ENCODE data around the gene HIRA. TPM values are rescaled to one million over a fixed set of nuclear protein-coding genes. Genes with fewer than 3 reads are reported as not detected.

The HIRA gene
- total and polyA plus RNA-seq, 2 experiments from 2014 or later: 2.7 to 18.6 TPM

- TF ChIP-seq EZH2phosphoT487 (IDR thresholded peaks at IDR 0.05; ENCODE audit: insufficient read depth, low read depth): no peak
- no peak for TF ChIP-seq EZH2 (IDR thresholded peaks at IDR 0.05; ENCODE audit: insufficient read depth, poor library complexity, severe bottlenecking)
- DNase-seq: peak; percentile 68
- peaks cover 10% of the 10 kb centered on the region; the same call in 1 of the 2 replicates for H3K36me3 ChIP-seq (ENCODE audit: low read depth)
- peaks cover 11% of the 10 kb centered on the region; the same call in 1 of the 2 replicates for H3K4me1 ChIP-seq (ENCODE audit: insufficient read depth)
- H3K79me2 ChIP-seq (ENCODE audit: insufficient read depth): peaks cover 76% of the 10 kb centered on the region
- in situ Hi-C loops (cut with MboI): no loop called here
- H3K27ac ChIP-seq: peak overlapping the region; percentile 96
- peak overlapping the region; percentile 99 for H3K4me2 ChIP-seq (ENCODE audit: unreplicated experiment)
- H3K9me2 ChIP-seq (ENCODE audit: insufficient read depth): no peaks in the 10 kb centered on the region
- no peaks in the 10 kb centered on the region for H3K27me3 ChIP-seq (replicated peaks; ENCODE audit: insufficient read depth)
- peak overlapping the region; percentile 83 for H3K4me3 ChIP-seq
- H3F3A ChIP-seq (ENCODE audit: insufficient read depth): peaks cover 8% of the 10 kb centered on the region; the same call in 1 of the 2 replicates
- H3K9me3 ChIP-seq (ENCODE audit: low read depth): no peaks in the 10 kb centered on the region
- H2AFZ ChIP-seq: no peak overlapping the region
- WGBS, 2 experiments (ENCODE audit: low coverage in 1 of 2, low lambda C conversion rate in 2 of 2, missing lambda C conversion rate in 2 of 2): 20 to 22% methylated on average over 5 of the region's 5 CpGs
- H3K9ac ChIP-seq: peak overlapping the region; percentile 93
- peaks cover 4% of the 10 kb centered on the region; the same call in 1 of the 2 replicates for H4K20me1 ChIP-seq (ENCODE audit: insufficient read depth)
Measured at GRCh38 chr22:19477321-19478044, 46.0 kb upstream of the HIRA start.

DNA sequence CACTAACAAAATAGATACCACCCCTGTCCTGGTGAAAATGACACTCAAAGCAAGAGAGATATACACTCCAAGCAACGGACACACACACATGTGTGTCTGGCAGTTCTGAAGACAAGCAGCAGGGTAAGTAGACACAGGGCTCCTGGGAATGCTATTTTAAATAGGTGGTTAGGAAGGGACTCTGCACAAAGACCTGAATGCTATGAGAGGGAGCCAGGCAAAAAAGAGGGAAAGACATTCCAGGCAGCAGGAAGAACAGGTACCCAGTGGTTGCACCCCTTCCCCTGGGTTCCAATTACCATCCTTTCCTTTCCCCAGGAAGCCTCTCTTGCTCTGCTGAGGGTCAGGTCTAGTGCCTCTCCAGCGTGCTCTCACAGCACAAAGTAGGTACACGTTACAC is 44.5 kb upstream of the HIRA start:
- no peak for DNase-seq
- Histone ChIP-seq H4K20me1 (ENCODE audit: insufficient read depth) (peaks cover 4% of the 10 kb centered on the region; the same call in 1 of the 2 replicates), H3K9ac (no peak overlapping the region), H3K36me3 (ENCODE audit: low read depth) (peaks cover 18% of the 10 kb centered on the region; the same call in 1 of the 2 replicates), H2AFZ (no peak overlapping the region), H3K4me3 (no peak overlapping the region), H3K9me2 (ENCODE audit: insufficient read depth) (no peaks in the 10 kb centered on the region), H3K4me1 (ENCODE audit: insufficient read depth) (peaks cover 11% of the 10 kb centered on the region; the same call in 1 of the 2 replicates), H3F3A (ENCODE audit: insufficient read depth) (peaks cover 8% of the 10 kb centered on the region; the same call in 1 of the 2 replicates), H3K4me2 (ENCODE audit: unreplicated experiment) (no peak overlapping the region), H3K27ac (no peak overlapping the region), H3K27me3 (replicated peaks; ENCODE audit: insufficient read depth) (no peaks in the 10 kb centered on the region), H3K9me3 (ENCODE audit: low read depth) (no peaks in the 10 kb centered on the region), H3K79me2 (ENCODE audit: insufficient read depth) (peaks cover 84% of the 10 kb centered on the region)
- in situ Hi-C loops (cut with MboI): no loop called here
- TF ChIP-seq EZH2 (IDR thresholded peaks at IDR 0.05; ENCODE audit: insufficient read depth, poor library complexity, severe bottlenecking) (no peak), EZH2phosphoT487 (IDR thresholded peaks at IDR 0.05; ENCODE audit: insufficient read depth, low read depth) (no peak)
- WGBS, 2 experiments (ENCODE audit: low coverage in 1 of 2, low lambda C conversion rate in 2 of 2, missing lambda C conversion rate in 2 of 2): 46 to 48% methylated on average over 3 of the region's 3 CpGs

- WGBS, 2 experiments (ENCODE audit: low coverage in 1 of 2, low lambda C conversion rate in 2 of 2, missing lambda C conversion rate in 2 of 2): 67 to 75% methylated on average over 3 of the region's 3 CpGs
- TF ChIP-seq EZH2 (IDR thresholded peaks at IDR 0.05; ENCODE audit: insufficient read depth, poor library complexity, severe bottlenecking) (no peak), EZH2phosphoT487 (IDR thresholded peaks at IDR 0.05; ENCODE audit: insufficient read depth, low read depth) (no peak)
Measured at GRCh38 chr22:19473578-19473977, 42.0 kb upstream of the HIRA start.

DNA sequence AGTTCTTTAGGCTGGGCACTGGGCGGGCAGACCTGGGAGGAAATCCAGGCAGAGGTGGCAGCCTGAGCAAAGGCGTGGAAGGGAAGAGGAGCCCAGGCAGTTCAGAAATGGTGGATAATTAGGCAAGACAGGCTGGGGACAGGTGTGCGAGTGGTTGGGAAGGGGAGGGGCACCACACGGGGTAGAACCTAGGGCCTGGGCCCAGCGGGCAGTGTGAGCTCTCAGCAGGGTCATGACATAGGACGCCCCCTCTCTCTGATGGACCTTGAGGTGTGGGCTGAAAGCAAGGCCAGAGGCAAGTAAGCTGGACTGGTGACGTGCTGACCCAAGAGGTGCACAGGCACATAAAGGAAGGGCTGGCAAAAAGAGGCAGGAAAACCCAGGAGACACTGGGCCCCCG is 40.7 kb upstream of the HIRA start:
- TF ChIP-seq EZH2 (IDR thresholded peaks at IDR 0.05; ENCODE audit: insufficient read depth, poor library complexity, severe bottlenecking) (no peak), EZH2phosphoT487 (IDR thresholded peaks at IDR 0.05; ENCODE audit: insufficient read depth, low read depth) (no peak)
- in situ Hi-C loops (cut with MboI): no loop called here
- DNase-seq: no peak
- Histone ChIP-seq H3K4me2 (ENCODE audit: unreplicated experiment) (no peak overlapping the region), H3F3A (ENCODE audit: insufficient read depth) (no peaks in the 10 kb centered on the region), H3K79me2 (ENCODE audit: insufficient read depth) (peaks cover 56% of the 10 kb centered on the region), H3K9me2 (ENCODE audit: insufficient read depth) (no peaks in the 10 kb centered on the region), H3K36me3 (ENCODE audit: low read depth) (peaks cover 38% of the 10 kb centered on the region; the same call in 1 of the 2 replicates), H3K9me3 (ENCODE audit: low read depth) (no peaks in the 10 kb centered on the region), H4K20me1 (ENCODE audit: insufficient read depth) (no peaks in the 10 kb centered on the region), H3K27ac (no peak overlapping the region), H3K4me3 (no peak overlapping the region), H3K4me1 (ENCODE audit: insufficient read depth) (peaks cover 2% of the 10 kb centered on the region; the same call in 1 of the 2 replicates), H2AFZ (no peak overlapping the region), H3K27me3 (replicated peaks; ENCODE audit: insufficient read depth) (no peaks in the 10 kb centered on the region), H3K9ac (no peak overlapping the region)
- 90 to 91% methylated on average over 8 of the region's 8 CpGs for WGBS, 2 experiments (ENCODE audit: low coverage in 1 of 2, low lambda C conversion rate in 2 of 2, missing lambda C conversion rate in 2 of 2)

More at GRCh38 chr22:19473578-19473977, 42.0 kb upstream of the HIRA start:
- Histone ChIP-seq H3K9me2 (ENCODE audit: insufficient read depth) (no peaks in the 10 kb centered on the region), H3F3A (ENCODE audit: insufficient read depth) (peaks cover 8% of the 10 kb centered on the region; the same call in 1 of the 2 replicates), H3K27me3 (replicated peaks; ENCODE audit: insufficient read depth) (no peaks in the 10 kb centered on the region), H3K4me1 (ENCODE audit: insufficient read depth) (peaks cover 11% of the 10 kb centered on the region; the same call in 1 of the 2 replicates), H3K4me2 (ENCODE audit: unreplicated experiment) (no peak overlapping the region), H3K9me3 (ENCODE audit: low read depth) (no peaks in the 10 kb centered on the region), H3K27ac (no peak overlapping the region), H4K20me1 (ENCODE audit: insufficient read depth) (peaks cover 4% of the 10 kb centered on the region; the same call in 1 of the 2 replicates), H3K4me3 (no peak overlapping the region), H3K9ac (no peak overlapping the region), H2AFZ (no peak overlapping the region), H3K79me2 (ENCODE audit: insufficient read depth) (peaks cover 70% of the 10 kb centered on the region), H3K36me3 (ENCODE audit: low read depth) (peaks cover 31% of the 10 kb centered on the region; the same call in 1 of the 2 replicates)
- DNase-seq: peak; percentile 22
- in situ Hi-C loops (cut with MboI): no loop called here
